PC-3 (cell line): ENCODE measurements around the gene APOO.

Experiments
- EZH2 ChIP-seq: fragments of 300-600 bp; sonication (generic); IDR thresholded peaks from one replicate; pipeline ENCODE4 v1.6.1; 2017; ENCODE audit warnings: antibody characterized with exemption, mild to moderate bottlenecking, low read length; ENCODE audit not compliant: unreplicated experiment
- EZH2phosphoT487 ChIP-seq: fragments of 300-600 bp; sonication (generic); IDR thresholded peaks from 2 replicates; pipeline ENCODE4 v1.6.1; 2018; ENCODE audit warnings: mild to moderate bottlenecking, antibody characterized with exemption, low read length, borderline replicate concordance
- TF ChIP-seq, protein P1 (sequence below): fragments of 300-600 bp; sonication (generic); conservative IDR thresholded peaks from 2 replicates; pipeline ENCODE4 v1.5.1; 2017; ENCODE audit warnings: antibody characterized with exemption, low read depth, mild to moderate bottlenecking, low read length

DNA sequence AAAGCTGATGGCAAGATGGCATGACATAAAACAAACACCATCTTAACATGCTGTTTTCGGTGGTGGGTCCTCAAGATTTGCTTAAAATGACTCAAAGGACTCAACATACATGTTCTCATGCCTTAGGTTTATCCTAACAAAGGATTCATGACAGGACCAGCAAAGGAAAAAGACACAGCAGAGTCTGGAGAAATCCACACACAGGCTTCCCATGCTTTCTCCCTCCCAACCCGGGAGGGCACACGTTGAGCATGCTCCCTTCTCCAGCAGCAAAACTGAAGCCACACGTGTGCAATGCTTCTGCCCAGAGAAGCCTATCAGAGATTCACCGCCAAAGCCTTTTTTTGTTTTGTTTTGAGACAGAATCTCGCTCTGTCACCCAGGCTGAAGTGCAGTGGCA lies 84.9 kb downstream of the APOO start:
- TF ChIP-seq, protein P1, sequence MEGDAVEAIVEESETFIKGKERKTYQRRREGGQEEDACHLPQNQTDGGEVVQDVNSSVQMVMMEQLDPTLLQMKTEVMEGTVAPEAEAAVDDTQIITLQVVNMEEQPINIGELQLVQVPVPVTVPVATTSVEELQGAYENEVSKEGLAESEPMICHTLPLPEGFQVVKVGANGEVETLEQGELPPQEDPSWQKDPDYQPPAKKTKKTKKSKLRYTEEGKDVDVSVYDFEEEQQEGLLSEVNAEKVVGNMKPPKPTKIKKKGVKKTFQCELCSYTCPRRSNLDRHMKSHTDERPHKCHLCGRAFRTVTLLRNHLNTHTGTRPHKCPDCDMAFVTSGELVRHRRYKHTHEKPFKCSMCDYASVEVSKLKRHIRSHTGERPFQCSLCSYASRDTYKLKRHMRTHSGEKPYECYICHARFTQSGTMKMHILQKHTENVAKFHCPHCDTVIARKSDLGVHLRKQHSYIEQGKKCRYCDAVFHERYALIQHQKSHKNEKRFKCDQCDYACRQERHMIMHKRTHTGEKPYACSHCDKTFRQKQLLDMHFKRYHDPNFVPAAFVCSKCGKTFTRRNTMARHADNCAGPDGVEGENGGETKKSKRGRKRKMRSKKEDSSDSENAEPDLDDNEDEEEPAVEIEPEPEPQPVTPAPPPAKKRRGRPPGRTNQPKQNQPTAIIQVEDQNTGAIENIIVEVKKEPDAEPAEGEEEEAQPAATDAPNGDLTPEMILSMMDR: no peak
- no peak for TF ChIP-seq EZH2
- TF ChIP-seq EZH2phosphoT487: no peak
